ENCODE data around the gene ZNF3.

Gene ZNF3

DNA sequence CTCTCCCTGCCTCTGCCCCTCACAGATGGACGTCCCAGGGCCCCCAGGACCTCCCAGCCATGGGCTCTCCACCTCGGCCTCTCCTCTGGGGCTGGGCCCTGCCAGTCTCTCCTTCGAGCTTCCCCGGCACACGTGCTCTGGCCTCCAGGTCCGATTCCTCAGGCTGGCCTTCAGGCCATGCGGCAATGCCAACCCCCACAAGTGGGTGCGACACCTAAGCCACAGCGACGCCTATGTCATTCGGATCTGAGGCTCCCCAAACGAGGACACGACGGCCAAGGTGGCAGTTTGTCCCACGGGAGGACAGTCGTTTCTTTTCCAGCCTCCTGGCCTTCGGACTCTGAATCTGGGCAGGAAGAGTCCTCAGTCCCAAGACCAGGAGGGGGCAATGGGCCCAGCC lies 25.1 kb upstream of the ZNF3 start:
- TF ChIP-seq, protein P1, sequence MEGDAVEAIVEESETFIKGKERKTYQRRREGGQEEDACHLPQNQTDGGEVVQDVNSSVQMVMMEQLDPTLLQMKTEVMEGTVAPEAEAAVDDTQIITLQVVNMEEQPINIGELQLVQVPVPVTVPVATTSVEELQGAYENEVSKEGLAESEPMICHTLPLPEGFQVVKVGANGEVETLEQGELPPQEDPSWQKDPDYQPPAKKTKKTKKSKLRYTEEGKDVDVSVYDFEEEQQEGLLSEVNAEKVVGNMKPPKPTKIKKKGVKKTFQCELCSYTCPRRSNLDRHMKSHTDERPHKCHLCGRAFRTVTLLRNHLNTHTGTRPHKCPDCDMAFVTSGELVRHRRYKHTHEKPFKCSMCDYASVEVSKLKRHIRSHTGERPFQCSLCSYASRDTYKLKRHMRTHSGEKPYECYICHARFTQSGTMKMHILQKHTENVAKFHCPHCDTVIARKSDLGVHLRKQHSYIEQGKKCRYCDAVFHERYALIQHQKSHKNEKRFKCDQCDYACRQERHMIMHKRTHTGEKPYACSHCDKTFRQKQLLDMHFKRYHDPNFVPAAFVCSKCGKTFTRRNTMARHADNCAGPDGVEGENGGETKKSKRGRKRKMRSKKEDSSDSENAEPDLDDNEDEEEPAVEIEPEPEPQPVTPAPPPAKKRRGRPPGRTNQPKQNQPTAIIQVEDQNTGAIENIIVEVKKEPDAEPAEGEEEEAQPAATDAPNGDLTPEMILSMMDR (IDR thresholded peaks at IDR 0.05; ENCODE audit: extremely low read depth, missing control alignments): no peak
- no peak for DNase-seq (ENCODE audit: low spot score)

DNA sequence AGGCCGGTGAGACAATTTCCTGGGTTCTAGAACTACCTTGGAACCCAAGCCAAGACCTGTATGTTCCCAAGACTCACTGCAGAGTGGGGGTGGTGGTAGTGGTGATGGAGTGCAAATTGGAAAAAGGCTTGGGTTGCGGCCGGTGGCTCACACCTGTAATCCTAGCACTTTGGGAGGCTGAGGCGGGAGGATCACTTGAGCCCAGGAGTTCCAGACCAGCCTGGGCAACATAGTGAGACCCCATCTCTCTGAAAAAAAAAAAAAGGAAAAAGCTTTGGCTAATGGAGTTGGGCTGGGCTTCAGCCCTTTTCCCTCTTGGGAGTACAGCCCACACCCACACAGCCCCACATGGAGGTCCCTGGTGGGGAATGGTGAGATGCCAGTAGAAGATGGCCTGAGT lies 24.0 kb upstream of the ZNF3 start:
- TF ChIP-seq, protein P1 (IDR thresholded peaks at IDR 0.05; ENCODE audit: extremely low read depth, missing control alignments): no peak

DNA sequence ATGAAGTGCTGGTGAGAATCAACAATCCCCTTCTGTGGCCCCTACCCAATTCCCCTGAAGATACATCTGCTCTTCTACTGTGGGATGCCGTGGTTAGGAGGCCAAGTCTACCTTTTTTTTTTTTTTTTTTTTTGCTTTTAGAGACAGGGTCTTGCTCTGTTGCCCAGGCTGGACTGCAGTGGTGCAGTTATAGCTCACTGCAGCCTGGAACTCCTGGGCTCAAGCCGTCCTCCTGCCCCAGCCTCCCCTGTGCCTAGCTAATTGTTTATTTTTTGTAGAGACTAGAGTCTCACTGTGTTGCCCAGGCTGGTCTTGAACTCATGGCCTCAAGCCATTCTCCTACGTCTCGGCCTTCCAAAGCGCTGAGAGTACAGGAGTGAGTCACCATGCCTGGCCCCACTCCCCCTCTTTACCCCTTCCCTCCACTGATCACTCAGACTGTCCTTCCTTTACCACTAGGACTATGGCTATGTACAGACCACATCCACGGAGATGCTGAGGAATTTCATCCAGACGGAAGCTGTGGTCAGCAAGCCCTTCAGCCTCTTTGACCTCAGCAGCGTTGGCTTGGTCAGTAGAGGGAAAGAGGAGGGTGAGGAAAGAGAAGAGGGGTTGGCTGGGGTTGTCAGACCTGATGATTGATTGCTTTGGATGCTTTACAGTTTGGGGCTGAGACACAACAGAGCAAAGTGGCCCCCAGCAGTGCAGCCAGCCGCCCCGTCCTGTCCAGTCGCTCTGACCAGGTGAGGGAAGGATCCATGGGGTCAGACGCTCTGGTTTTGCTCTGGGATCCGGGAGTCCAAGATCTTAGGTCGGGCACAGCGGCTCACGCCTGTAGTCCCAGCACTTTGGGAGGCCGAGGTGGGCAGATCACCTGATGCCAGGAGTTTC lies 21.7 kb upstream of the ZNF3 start:
- DNase-seq (ENCODE audit: low spot score): no peak
- TF ChIP-seq, protein P1 (IDR thresholded peaks at IDR 0.05; ENCODE audit: extremely low read depth, missing control alignments): no peak

More for the DNA sequence above, 24.0 kb upstream of the ZNF3 start:
- DNase-seq (ENCODE audit: low spot score): no peak

DNA sequence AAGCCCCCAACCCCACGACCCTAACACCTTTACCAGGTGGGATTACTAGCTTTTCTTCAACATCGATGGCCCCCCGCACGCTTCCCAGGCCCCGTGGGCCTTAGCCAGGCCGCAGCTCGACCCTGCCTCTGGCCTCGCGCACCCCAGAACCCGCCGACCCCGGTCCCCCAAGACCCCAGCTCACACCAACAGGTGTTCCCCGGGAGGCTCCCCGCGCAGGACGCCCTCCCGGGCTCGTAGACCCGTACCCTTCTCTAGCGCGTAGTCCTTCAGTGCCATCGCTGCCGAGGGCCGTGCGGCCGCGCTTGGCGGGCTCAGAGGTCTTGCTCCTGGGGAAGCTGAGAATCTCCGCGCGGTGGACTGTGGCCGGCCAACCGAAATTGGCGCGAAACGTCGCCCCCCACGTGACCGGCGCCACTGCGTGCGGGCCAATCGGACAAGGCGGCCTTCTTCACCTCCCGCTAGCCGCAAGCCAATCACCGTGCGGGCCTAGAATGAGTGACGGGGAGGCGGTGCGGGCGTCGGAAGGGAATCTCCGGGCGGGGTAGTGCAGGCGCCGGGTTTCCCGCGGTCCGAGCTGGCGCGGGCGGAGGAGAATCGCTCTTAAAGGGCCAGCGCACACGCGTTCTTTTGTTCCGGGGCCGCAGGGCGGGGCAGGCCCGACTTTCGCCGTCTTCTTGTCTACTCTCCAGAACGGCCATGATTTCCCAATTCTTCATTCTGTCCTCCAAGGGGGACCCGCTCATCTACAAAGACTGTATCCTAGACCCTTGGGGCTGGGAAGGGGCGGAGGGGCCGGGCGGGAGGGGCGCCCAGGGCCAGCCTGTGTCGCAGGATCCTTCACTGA lies 19.7 kb upstream of the ZNF3 start, which contains the start of the genes AP4M1 and MCM7:
AP4M1 (plus strand) TSS at position 628 of the 847 bp plus-strand sequence; CDS start at position 700, 72 bp downstream.
MCM7 (minus strand) TSS at position 382 of the 847 bp plus-strand sequence; CDS start at position 279, 103 bp downstream.
- peak; percentile 99 for DNase-seq (ENCODE audit: low spot score)
- TF ChIP-seq, protein P1 (IDR thresholded peaks at IDR 0.05; ENCODE audit: extremely low read depth, missing control alignments): no peak

DNA sequence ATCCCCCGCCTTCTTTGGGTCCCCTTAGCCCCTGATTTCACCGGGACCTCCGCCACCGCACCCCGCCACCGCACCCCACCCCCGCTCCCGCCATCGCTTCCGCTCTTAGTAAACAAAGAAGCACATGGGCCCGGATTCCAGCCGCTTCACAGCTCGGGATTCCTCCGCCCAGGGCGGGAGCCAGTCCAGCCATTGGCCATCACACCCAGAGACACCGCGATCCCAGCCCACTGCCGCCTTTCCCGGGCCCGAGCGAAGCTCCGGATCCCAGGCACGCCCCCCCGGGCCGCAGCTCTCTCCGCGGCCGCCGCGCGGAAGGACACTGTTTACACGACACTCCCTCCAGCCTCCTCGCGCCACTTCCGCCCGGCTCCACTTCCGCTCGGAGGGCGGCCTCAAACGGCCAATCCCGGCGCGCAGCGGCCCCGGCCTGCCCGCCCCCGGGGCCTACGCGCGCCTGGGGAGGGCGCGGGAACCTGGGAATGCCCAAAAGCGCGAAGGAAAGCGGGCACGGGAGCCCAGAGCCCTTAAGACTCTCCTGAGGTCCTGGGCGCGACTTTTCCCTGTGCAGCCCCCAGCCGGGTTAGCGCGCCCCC lies 19.0 kb upstream of the ZNF3 start:
- TF ChIP-seq, protein P1 (IDR thresholded peaks at IDR 0.05; ENCODE audit: extremely low read depth, missing control alignments): no peak
- peak; percentile 95 for DNase-seq (ENCODE audit: low spot score)

DNA sequence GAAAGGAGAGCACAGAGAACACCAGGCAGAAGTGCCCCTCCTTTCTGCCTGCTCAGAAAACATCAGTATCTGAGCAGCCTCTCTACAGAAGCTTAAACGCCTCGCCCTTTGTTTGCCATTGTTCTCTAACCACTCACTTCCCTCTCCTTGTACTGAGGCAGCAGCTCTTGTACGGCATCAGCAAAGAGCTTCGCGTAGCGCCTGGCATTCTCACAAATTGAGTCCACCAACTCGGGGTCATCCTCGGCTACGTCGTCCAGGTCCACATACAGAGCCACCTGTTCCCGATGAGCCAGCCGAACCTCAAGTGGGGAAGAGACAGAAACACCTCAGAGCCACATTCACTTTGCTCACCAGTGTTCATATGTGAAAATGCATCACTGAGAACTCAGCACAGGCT lies 17.9 kb upstream of the ZNF3 start:
- TF ChIP-seq, protein P1 (IDR thresholded peaks at IDR 0.05; ENCODE audit: extremely low read depth, missing control alignments): no peak

More for the DNA sequence above, 17.9 kb upstream of the ZNF3 start:
- DNase-seq (ENCODE audit: low spot score): no peak

Data from GM20000 (cell line).